ENCODE data around the gene TBCA.
"Not testable (repeated sequence)": the region's sequence is repeated elsewhere in the genome, so short reads cannot be mapped to it uniquely, and the experiment has no call there.

TBCA gene

GRCh38 chr5:77772729-77773128 lies 3.4 kb downstream of the TBCA start:
- ATAC-seq: no peak

- ATAC-seq: no peak
These were observed 4.7 kb downstream of the TBCA start for GRCh38 chr5:77771452-77771851.

GRCh38 chr5:77770293-77771005 lies 5.7 kb downstream of the TBCA start:
- peak; percentile 26 to 44 for ATAC-seq

- ATAC-seq: no peak
These were observed 7.2 kb downstream of the TBCA start for GRCh38 chr5:77768978-77769377.

- no peak for ATAC-seq
These were observed 8.8 kb downstream of the TBCA start for GRCh38 chr5:77767301-77767700.

GRCh38 chr5:77761606-77762005 lies 14.5 kb downstream of the TBCA start:
- ATAC-seq: no peak

GRCh38 chr5:77758141-77758938 lies 17.8 kb downstream of the TBCA start:
- ATAC-seq: no peak

- ATAC-seq: peak in 1 of 2 donors; percentile 13
These were observed 24.7 kb downstream of the TBCA start for GRCh38 chr5:77751328-77752023.

- not testable (repeated sequence) for ATAC-seq
These were observed 25.2 kb downstream of the TBCA start for GRCh38 chr5:77750928-77751327.

- no peak for ATAC-seq
These were observed 28.0 kb downstream of the TBCA start for GRCh38 chr5:77748160-77748559.

- ATAC-seq: no peak
These were observed 32.0 kb downstream of the TBCA start for GRCh38 chr5:77744116-77744515.

GRCh38 chr5:77743181-77743580 lies 33.0 kb downstream of the TBCA start:
- no peak for ATAC-seq

GRCh38 chr5:77741608-77742007 lies 34.5 kb downstream of the TBCA start:
- ATAC-seq: no peak

- no peak for ATAC-seq
These were observed 41.3 kb downstream of the TBCA start for GRCh38 chr5:77734885-77735284.

GRCh38 chr5:77733130-77733529 lies 43.0 kb downstream of the TBCA start:
- no peak for ATAC-seq

GRCh38 chr5:77727190-77727589 lies 48.9 kb downstream of the TBCA start:
- no peak for ATAC-seq

GRCh38 chr5:77725616-77726015 lies 50.5 kb downstream of the TBCA start:
- no peak for ATAC-seq

- ATAC-seq: no peak
These were observed 51.2 kb downstream of the TBCA start for GRCh38 chr5:77724934-77725333.

GRCh38 chr5:77719666-77720363 lies 56.3 kb downstream of the TBCA start:
- peak in 1 of 2 donors; percentile 49 for ATAC-seq

GRCh38 chr5:77718934-77719610 lies 57.1 kb downstream of the TBCA start:
- ATAC-seq: peak; percentile 91 to 92

GRCh38 chr5:77709993-77710685 lies 66.0 kb downstream of the TBCA start:
- ATAC-seq: no peak

- no peak for ATAC-seq
These were observed 66.8 kb downstream of the TBCA start for GRCh38 chr5:77709340-77709739.

Measured in activated CD4-positive, CD25-positive, alpha-beta regulatory T cell treated with anti-CD3 and anti-CD28 coated beads, Interleukin-2, amount 50 U/mL, for 24 hours (primary cell).